C4-2B (cell line): Measurements from ENCODE around the gene FAM177B.

ENCODE experiments used
- CTCF ChIP-seq: fragments of 450-650 bp; conservative IDR thresholded peaks from 2 replicates; pipeline ENCODE4 v1.5.1; 2017; ENCODE audit warnings: mild to moderate bottlenecking
- ZFX ChIP-seq: fragments of 450-650 bp; IDR thresholded peaks from 2 replicates; pipeline ENCODE4 v1.6.1; 2017

GRCh38 chr1:222757646-222758268, 20.8 kb downstream of the FAM177B start:
- no peak for TF ChIP-seq CTCF
- TF ChIP-seq ZFX = no peak
